AG10803 (cell line): Measurements from ENCODE around the gene FXN.

Source experiments
- DNase-seq: peaks from one replicate; pipeline ENCODE4 v3.0.0; 2010; ENCODE audit warnings: low read depth
- H3K4me3 ChIP-seq: 2 replicates; pipeline ENCODE4 v1.5.1; 2011; ENCODE audit warnings: mild to moderate bottlenecking, low read length, control low read depth
- CTCF ChIP-seq: conservative IDR thresholded peaks from 2 replicates; pipeline ENCODE4 v1.5.1; 2011; ENCODE audit warnings: mild to moderate bottlenecking, low read length, control low read depth, inconsistent platforms

The FXN gene

GRCh38 chr9:69013382-69013727 is 22.2 kb upstream of the FXN start:
- DNase-seq, result no peak
- no peak overlapping the region for H3K4me3 ChIP-seq
- no peak for TF ChIP-seq CTCF

DNA sequence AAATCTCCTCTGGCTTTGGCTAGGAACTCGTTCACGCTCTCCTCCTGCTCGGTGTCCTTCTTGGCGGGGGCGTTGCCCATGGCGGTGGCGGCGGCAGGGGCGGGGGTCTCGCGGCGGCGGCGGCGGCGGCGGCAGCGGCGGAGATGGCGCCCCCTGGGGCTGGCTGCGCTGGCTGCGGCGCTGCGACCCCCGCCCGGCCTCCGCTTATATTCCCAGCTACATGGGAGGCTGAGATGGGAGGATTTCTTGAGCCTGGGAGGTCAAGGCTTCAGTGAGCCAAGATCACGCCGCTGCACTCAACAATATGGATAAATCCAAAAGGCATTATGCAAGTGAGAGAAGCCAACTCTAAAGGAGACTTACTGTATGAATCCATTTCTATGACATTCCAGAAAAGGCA is 21.5 kb upstream of the FXN start, which contains the start of gene PRKACG:
Gene PRKACG (minus strand): TSS at position 101 of the 400 bp plus-strand sequence. CDS start 21 bp downstream, at position 80.
- TF ChIP-seq CTCF, result no peak
- H3K4me3 ChIP-seq, result no peak within 1 kb of the TSS
- no peak for DNase-seq

- no peak for DNase-seq
- no peak for TF ChIP-seq CTCF
- H3K4me3 ChIP-seq, result no peak overlapping the region
These were observed 19.1 kb upstream of the FXN start for GRCh38 chr9:69016191-69017096.

DNA sequence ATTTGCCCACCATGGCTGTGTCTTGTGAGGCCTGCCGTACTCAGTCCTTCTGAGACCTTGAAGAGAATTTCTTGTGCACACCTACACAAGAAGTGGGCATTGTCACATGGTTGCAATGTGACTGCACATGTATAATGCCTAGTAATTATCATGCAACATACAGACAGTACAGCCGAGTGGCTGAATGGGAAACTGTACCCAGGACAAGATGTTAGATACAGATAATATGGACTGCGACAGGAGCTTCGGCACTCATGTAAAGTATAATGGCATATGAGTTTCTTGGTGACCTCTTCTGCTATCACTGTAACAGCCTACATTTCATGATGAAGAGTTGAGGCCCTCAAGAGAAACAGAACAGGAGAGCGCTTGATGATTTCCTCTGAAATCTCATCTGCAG is 16.8 kb upstream of the FXN start:
- no peak for TF ChIP-seq CTCF
- no peak for DNase-seq
- H3K4me3 ChIP-seq, result no peak overlapping the region

GRCh38 chr9:69019808-69020207 is 15.7 kb upstream of the FXN start:
- H3K4me3 ChIP-seq, result no peak overlapping the region
- no peak for TF ChIP-seq CTCF
- no peak for DNase-seq

GRCh38 chr9:69020301-69021145 is 15.0 kb upstream of the FXN start:
- no peak for DNase-seq
- no peak overlapping the region for H3K4me3 ChIP-seq
- TF ChIP-seq CTCF, result no peak
